Caki2 (cell line): ENCODE measurements around the gene SF3B3. TPM values are rescaled to one million over a fixed set of nuclear protein-coding genes. Genes with fewer than 3 reads are reported as not detected.
A peak's percentile ranks its signal among the peaks of the same experiment; 100 is the strongest.

ENCODE experiments used
- DNase-seq: peaks from one replicate; pipeline ENCODE4 v3.0.0-alpha.2; 2015; ENCODE audit warnings: low read depth
- in situ Hi-C: cut with HindIII; loops from 2 replicates; pipeline ENCODE4 v1.10.0; 2016; ENCODE audit warnings: low sequenced_read_pairs, low pct_unique_long_range_greater_than_20kb, mixed read lengths
- total RNA-seq: library from RNA; depleted of rRNA; stranded (reverse); fragments of >200 nt; shearing (Covaris generic); gene quantifications from 2 replicates; pipeline ENCODE4 v1.2.3, GENCODE V29; 2014; ENCODE audit warnings: low replicate concordance

SF3B3 gene
- total RNA-seq, 1 experiment from 2014 or later, result 40.4 TPM

GRCh38 chr16:70551788-70552187 lies 28.2 kb downstream of the SF3B3 start:
- in situ Hi-C loops, result no loop called here
- no peak for DNase-seq

- in situ Hi-C loops, result no loop called here
Observed at GRCh38 chr16:70552675-70553074, 29.1 kb downstream of the SF3B3 start.

DNA sequence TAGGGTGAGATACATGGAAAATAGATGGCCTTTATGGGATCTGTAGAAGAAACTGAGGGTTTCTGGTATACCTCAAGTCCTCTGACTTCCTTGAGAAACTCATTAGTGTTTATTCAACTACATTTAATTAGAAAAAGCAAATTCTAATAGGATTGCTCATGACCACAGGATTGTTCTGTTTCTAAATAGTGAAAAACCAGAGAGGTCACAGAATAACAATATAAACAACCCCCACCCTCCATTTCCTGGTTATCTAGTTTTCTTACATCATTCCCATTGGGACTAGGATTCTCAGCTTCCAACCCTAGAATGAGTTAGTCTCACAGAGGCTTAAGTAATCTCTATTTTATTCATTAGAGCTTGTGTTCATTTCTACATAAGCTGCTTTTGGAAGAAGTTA lies 30.0 kb downstream of the SF3B3 start:
- in situ Hi-C loops, result no loop called here
- no peak for DNase-seq

More at GRCh38 chr16:70552675-70553074, 29.1 kb downstream of the SF3B3 start:
- DNase-seq, result no peak

- DNase-seq, result no peak
- in situ Hi-C loops, result no loop called here
Observed at GRCh38 chr16:70556063-70556462, 32.4 kb downstream of the SF3B3 start.

DNA sequence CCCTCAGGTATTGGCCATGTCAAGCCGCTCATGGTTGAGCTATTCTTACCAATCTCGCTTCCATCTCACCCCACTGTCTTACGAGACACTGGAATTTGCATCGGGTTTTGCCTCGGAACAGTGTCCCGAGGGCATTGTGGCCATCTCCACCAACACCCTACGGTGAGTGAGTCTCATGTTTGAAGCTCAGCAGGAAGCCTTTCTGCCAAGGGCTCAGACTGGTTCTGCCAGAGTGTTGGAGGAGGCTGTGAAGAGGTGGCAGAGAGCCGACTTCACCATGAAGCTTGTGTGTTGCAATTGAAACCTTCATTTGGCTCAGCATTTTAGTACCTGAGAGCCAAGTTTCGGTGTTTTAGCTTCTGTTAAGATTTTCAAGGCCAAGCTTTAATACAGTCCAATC lies 38.0 kb downstream of the SF3B3 start:
- in situ Hi-C loops, result no loop called here
- no peak for DNase-seq

- no peak for DNase-seq
- in situ Hi-C loops, result no loop called here
Observed at GRCh38 chr16:70563636-70564035, 40.0 kb downstream of the SF3B3 start.

DNA sequence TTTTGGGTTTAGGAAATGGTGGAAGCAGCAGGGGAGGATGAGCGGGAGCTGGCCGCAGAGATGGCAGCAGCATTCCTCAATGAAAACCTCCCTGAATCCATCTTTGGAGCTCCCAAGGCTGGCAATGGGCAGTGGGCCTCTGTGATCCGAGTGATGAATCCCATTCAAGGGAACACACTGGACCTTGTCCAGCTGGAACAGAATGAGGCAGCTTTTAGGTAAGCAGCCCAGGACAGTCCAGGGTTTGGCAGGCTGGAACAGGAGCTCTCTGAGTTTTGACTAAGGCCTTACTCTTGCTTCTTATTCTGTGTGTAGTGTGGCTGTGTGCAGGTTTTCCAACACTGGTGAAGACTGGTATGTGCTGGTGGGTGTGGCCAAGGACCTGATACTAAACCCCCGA lies 41.4 kb downstream of the SF3B3 start:
- no peak for DNase-seq
- in situ Hi-C loops, result no loop called here

- no peak for DNase-seq
- in situ Hi-C loops, result no loop called here
Observed at GRCh38 chr16:70568601-70569237, 45.1 kb downstream of the SF3B3 start.

GRCh38 chr16:70569752-70570151 lies 46.1 kb downstream of the SF3B3 start:
- DNase-seq, result no peak
- in situ Hi-C loops, result no loop called here

- no peak for DNase-seq
- in situ Hi-C loops, result no loop called here
Observed at GRCh38 chr16:70570967-70571570, 47.5 kb downstream of the SF3B3 start.

DNA sequence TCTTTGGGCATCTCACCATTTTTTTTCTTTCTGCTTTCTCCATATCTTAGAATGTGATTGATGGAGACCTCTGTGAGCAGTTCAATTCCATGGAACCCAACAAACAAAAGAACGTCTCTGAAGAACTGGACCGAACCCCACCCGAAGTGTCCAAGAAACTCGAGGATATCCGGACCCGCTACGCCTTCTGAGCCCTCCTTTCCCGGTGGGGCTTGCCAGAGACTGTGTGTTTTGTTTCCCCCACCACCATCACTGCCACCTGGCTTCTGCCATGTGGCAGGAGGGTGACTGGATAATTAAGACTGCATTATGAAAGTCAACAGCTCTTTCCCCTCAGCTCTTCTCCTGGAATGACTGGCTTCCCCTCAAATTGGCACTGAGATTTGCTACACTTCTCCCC lies 48.0 kb downstream of the SF3B3 start:
- in situ Hi-C loops, result no loop called here
- DNase-seq, result no peak

- in situ Hi-C loops, result no loop called here
- DNase-seq, result no peak
Observed at GRCh38 chr16:70572050-70572925, 48.7 kb downstream of the SF3B3 start.

GRCh38 chr16:70572926-70573270 lies 49.3 kb downstream of the SF3B3 start:
- no peak for DNase-seq
- in situ Hi-C loops, result no loop called here

- in situ Hi-C loops, result no loop called here
- no peak for DNase-seq
Observed at GRCh38 chr16:70573451-70574121, 50.0 kb downstream of the SF3B3 start.

DNA sequence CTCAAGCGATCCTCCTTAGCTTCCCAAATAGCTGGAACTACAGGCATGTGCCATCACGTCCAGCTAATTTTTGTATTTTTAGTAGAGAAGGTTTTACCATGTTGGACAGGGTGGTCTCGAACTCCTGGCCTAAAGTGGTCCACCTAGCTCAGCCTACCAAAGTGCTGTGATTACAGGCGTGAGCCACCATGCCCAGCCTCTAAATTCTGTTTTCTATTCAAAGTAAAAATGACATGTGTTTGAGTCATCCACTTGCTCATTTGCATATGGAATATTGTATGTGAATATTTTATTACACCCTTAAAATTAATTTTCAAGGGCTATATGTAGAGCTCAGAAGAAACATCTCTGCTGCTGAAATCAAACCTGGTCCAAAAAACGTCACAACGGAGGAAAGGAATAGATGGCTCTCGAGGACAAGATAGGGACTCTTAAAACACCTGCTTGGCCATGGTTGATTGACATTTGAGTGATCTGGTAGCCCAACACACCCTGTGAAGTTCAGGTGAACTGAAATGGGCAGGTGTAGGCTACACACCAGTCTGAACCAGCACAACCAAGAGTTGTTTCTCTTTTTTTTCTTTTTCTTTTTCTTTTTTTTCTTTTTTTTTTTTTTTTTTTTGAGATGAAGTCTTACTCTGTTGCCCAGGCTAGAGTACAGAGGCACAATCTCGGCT lies 51.1 kb downstream of the SF3B3 start:
- no peak for DNase-seq
- in situ Hi-C loops, result no loop called here

- in situ Hi-C loops, result no loop called here
- DNase-seq, result no peak
Observed at GRCh38 chr16:70575376-70575775, 51.8 kb downstream of the SF3B3 start.

GRCh38 chr16:70576431-70577255 lies 53.0 kb downstream of the SF3B3 start:
- DNase-seq, result peak; percentile 17
- in situ Hi-C loops, result no loop called here

DNA sequence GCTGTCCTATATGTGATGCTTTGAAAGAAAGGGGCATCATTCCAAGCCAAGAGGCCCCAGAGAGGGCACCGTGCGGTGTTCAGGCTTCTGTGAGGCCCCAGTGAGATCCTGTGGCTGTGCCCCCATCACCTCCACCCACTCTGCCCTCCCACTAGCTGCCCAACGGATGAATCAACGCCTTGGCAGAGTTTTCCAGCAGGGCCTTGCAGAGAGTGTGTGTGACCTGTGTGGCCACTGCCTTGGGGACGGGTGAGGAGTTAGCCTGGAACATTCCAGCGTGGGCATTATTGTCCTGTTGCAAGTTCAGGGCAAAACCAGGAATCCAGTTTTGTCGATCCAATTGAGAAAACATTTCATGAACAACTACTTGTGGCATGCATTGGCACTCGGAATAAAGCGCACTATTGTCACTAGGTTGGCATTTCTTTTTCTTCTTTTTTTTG lies 53.7 kb downstream of the SF3B3 start:
- peak; percentile 37 for DNase-seq
- in situ Hi-C loops, result no loop called here
